HepG2 (cell line): Measurements from ENCODE around the gene NXN. TPM values are rescaled to one million over a fixed set of nuclear protein-coding genes. Genes with fewer than 3 reads are reported as not detected.

Source experiments
- ASH2L ChIP-seq: fragments of 300-600, 200-600 bp; sonication (generic); IDR thresholded peaks from 2 replicates; pipeline ENCODE4 v1.7.0; 2017; ENCODE audit warnings: low read depth, mild to moderate bottlenecking, moderate library complexity, mixed read lengths, low read length; ENCODE audit not compliant: insufficient read length
- ATF7 ChIP-seq, 2 experiments: fragments of 450-650 bp in 1 of 2; sonication (generic) in 1 of 2; formaldehyde crosslinking in 1 of 2; IDR thresholded peaks; 2 replicates each; pipeline versions ENCODE4 v1.4.0 to v1.6.1; 2016 to 2020; ENCODE audit warnings: antibody characterized with exemption in 1 of 2, mild to moderate bottlenecking in 1 of 2, missing genetic modification reagents in 1 of 2
- BRCA1 ChIP-seq: sonication (generic); formaldehyde crosslinking; IDR thresholded peaks from 2 replicates; pipeline ENCODE4 v1.4.0; 2020; ENCODE audit warnings: missing genetic modification reagents
- EEA1 ChIP-seq: sonication (generic); formaldehyde crosslinking; IDR thresholded peaks from 2 replicates; pipeline ENCODE4 v1.5.1; 2020; ENCODE audit warnings: mild to moderate bottlenecking, missing genetic modification reagents, borderline replicate concordance
- ELF1 ChIP-seq: sonication (generic); formaldehyde crosslinking; IDR thresholded peaks from 2 replicates; pipeline ENCODE4 v1.4.0; 2020; ENCODE audit warnings: missing genetic modification reagents
- MYNN ChIP-seq: sonication (generic); formaldehyde crosslinking; IDR thresholded peaks from 2 replicates; pipeline ENCODE4 v1.4.0; 2020; ENCODE audit warnings: mild to moderate bottlenecking, low read depth, missing genetic modification reagents
- PAX8 ChIP-seq: sonication (generic); formaldehyde crosslinking; IDR thresholded peaks from 2 replicates; pipeline ENCODE4 v1.8.0; 2022; ENCODE audit warnings: mild to moderate bottlenecking, missing genetic modification reagents, borderline replicate concordance
- POLR2A ChIP-seq, 2 experiments: IDR thresholded peaks; 2 replicates each; pipeline ENCODE4 v1.6.1; 2011; ENCODE audit warnings: low read depth in 2 of 2, low read length in 2 of 2, mild to moderate bottlenecking in 1 of 2, moderate library complexity in 1 of 2; ENCODE audit not compliant: insufficient read depth in 1 of 2
- SALL1 ChIP-seq: sonication (generic); formaldehyde crosslinking; IDR thresholded peaks from 2 replicates; pipeline ENCODE4 v1.8.0; 2022; ENCODE audit warnings: mild to moderate bottlenecking, missing genetic modification reagents
- SAP130 ChIP-seq: IDR thresholded peaks from 2 replicates; pipeline ENCODE4 v1.6.1; 2016; ENCODE audit warnings: low read depth
- SNAI1 ChIP-seq: sonication (generic); formaldehyde crosslinking; IDR thresholded peaks from 2 replicates; pipeline ENCODE4 v1.5.0; 2020; ENCODE audit warnings: mild to moderate bottlenecking, missing genetic modification reagents, borderline replicate concordance
- TCF7L2 ChIP-seq: IDR thresholded peaks from 2 replicates; pipeline ENCODE4 v1.6.1; 2011; ENCODE audit warnings: mild to moderate bottlenecking, low read depth, low read length, moderate library complexity
- UBTF ChIP-seq: sonication (generic); formaldehyde crosslinking; IDR thresholded peaks from 2 replicates; pipeline ENCODE4 v1.4.0; 2020; ENCODE audit warnings: mild to moderate bottlenecking, missing genetic modification reagents
- ZBTB7B ChIP-seq: sonication (generic); formaldehyde crosslinking; IDR thresholded peaks from 2 replicates; pipeline ENCODE4 v1.4.0; 2020; ENCODE audit warnings: missing genetic modification reagents
- ZFP62 ChIP-seq: sonication (generic); formaldehyde crosslinking; IDR thresholded peaks from 2 replicates; pipeline ENCODE4 v1.4.0; 2020; ENCODE audit warnings: missing genetic modification reagents
- ZNF232 ChIP-seq: sonication (generic); formaldehyde crosslinking; IDR thresholded peaks from 2 replicates; pipeline ENCODE4 v1.4.0; 2020; ENCODE audit warnings: missing genetic modification reagents, borderline replicate concordance
- ZNF263 ChIP-seq: sonication (generic); formaldehyde crosslinking; IDR thresholded peaks from 2 replicates; pipeline ENCODE4 v1.4.0; 2020; ENCODE audit warnings: missing genetic modification reagents
- ZNF720 ChIP-seq: sonication (generic); formaldehyde crosslinking; IDR thresholded peaks from 2 replicates; pipeline ENCODE4 v1.4.0; 2020; ENCODE audit warnings: missing genetic modification reagents
- ZNF766 ChIP-seq: sonication (generic); formaldehyde crosslinking; IDR thresholded peaks from 2 replicates; pipeline ENCODE4 v1.5.0; 2020; ENCODE audit warnings: missing genetic modification reagents, borderline replicate concordance
- ZNF878 ChIP-seq: sonication (generic); formaldehyde crosslinking; IDR thresholded peaks from 2 replicates; pipeline ENCODE4 v1.8.1; 2023; ENCODE audit warnings: mild to moderate bottlenecking, missing genetic modification reagents, moderate library complexity
- polyA plus RNA-seq, 8 experiments: library from polyadenylated mRNA; depleted of rRNA in 3 of 8; stranded (reverse) in 7 of 8; unstranded in 1 of 8; fragments of >200 nt; fragmentation: Illumina TruSeq in 4 of 8; extraction: Trizol in 4 of 8; gene quantifications; 2 replicates each; pipeline versions ENCODE4 v1.2.1 to v1.2.3, GENCODE V29; 2011 to 2016; ENCODE audit warnings: low read depth in 4 of 8, missing spikeins in 1 of 8, mixed read lengths in 1 of 8; ENCODE audit not compliant: insufficient read depth in 1 of 8
- total RNA-seq, 5 experiments: library from RNA; depleted of rRNA; stranded (reverse); fragments of >200 nt; fragmentation: Illumina TruSeq; extraction: Trizol; gene quantifications; 2 replicates each; pipeline ENCODE4 v1.2.3, GENCODE V29; 2016; ENCODE audit warnings: low read depth in 1 of 5
- TF ChIP-seq, protein P1 (sequence below): sonication (generic); formaldehyde crosslinking; IDR thresholded peaks from 2 replicates; pipeline ENCODE4 v1.4.0; 2020; ENCODE audit warnings: missing genetic modification reagents, borderline replicate concordance

Gene NXN
- total and polyA plus RNA-seq, 2 of the 13 experiments (the other 11 are each of a cell fraction or from before 2014, with no cell fraction given) = 22.2 to 24.3 TPM

DNA sequence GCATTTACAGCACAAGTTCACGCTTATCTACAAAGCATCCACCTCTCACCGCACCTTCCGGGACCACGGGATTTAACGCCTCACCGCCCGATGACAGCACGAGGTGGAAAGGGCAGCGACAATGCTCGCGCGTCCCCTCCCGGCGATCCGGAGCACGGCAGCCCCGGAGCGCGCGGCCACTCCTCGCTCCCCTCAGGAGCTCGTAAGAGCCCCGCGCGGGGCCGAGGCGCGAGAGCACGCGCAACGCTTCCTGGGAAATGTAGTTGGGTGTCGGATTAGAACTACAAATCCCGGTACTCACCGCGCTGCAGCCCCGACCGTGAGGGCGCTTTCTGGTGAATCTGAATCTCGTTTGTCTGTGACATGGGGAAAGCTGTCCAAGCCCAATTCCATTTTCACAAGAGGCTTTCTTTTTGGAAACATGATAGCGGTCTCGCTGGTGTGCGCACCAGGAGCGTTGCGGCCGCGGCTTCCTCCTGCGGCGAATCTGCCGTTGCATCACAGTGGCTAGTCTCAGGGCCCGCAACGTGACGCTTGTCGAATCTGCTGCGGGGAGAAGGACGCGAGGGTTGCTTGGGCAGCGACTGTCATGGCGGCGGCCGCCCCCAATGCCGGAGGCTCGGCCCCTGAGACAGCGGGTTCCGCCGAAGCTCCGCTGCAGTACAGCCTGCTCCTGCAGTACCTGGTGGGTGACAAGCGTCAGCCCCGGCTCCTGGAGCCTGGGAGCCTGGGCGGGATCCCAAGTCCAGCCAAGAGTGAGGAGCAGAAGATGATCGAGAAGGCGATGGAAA is 17.2 kb upstream of the NXN start, which contains the start of gene TIMM22 (continued):
- TF ChIP-seq UBTF (CRISPR knock-in tag) (peak; percentile 86), ZNF720 (CRISPR knock-in tag) (no peak), SNAI1 (peak; percentile 89), ZNF263 (CRISPR knock-in tag) (no peak; the same call in none of the 2 replicates), ZNF232 (CRISPR knock-in tag) (peak; percentile 91), ZFP62 (CRISPR knock-in tag) (peak; percentile 66; the same call in 1 of the 2 replicates), BRCA1 (CRISPR knock-in tag) (peak; percentile 96), PAX8 (no peak; the same call in 1 of the 2 replicates), ELF1 (CRISPR knock-in tag) (peak; percentile 79), ZNF878 (peak; percentile 84; the same call in 1 of the 2 replicates), SALL1 (peak; percentile 78), ASH2L (peak; percentile 97), ATF7 (IDR thresholded peaks at IDR 0.05) (no peak), ATF7 (CRISPR knock-in tag; IDR thresholded peaks at IDR 0.05) (0 out of 2 replicates have a peak, but pooled peaks have one; percentile 56), EEA1 (CRISPR knock-in tag) (no peak), SAP130 (CRISPR knock-in tag) (peak; percentile 88), POLR2A (IDR thresholded peaks at IDR 0.05; ENCODE audit: insufficient read depth in 1 of 2, low read depth in 2 of 2, low read length in 2 of 2) (peak; percentile 84 to 88), ZNF766 (CRISPR knock-in tag) (peak; percentile 90), MYNN (CRISPR knock-in tag) (no peak), ZBTB7B (peak; percentile 63; the same call in 1 of the 2 replicates), TCF7L2 (no peak)
- TF ChIP-seq, protein P1, sequence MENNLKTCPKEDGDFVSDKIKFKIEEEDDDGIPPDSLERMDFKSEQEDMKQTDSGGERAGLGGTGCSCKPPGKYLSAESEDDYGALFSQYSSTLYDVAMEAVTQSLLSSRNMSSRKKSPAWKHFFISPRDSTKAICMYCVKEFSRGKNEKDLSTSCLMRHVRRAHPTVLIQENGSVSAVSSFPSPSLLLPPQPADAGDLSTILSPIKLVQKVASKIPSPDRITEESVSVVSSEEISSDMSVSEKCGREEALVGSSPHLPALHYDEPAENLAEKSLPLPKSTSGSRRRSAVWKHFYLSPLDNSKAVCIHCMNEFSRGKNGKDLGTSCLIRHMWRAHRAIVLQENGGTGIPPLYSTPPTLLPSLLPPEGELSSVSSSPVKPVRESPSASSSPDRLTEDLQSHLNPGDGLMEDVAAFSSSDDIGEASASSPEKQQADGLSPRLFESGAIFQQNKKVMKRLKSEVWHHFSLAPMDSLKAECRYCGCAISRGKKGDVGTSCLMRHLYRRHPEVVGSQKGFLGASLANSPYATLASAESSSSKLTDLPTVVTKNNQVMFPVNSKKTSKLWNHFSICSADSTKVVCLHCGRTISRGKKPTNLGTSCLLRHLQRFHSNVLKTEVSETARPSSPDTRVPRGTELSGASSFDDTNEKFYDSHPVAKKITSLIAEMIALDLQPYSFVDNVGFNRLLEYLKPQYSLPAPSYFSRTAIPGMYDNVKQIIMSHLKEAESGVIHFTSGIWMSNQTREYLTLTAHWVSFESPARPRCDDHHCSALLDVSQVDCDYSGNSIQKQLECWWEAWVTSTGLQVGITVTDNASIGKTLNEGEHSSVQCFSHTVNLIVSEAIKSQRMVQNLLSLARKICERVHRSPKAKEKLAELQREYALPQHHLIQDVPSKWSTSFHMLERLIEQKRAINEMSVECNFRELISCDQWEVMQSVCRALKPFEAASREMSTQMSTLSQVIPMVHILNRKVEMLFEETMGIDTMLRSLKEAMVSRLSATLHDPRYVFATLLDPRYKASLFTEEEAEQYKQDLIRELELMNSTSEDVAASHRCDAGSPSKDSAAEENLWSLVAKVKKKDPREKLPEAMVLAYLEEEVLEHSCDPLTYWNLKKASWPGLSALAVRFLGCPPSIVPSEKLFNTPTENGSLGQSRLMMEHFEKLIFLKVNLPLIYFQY (CRISPR knock-in tag) = no peak
